Testis (tissue), 2 donors: Measurements from ENCODE around the gene TBC1D3C.
"Not testable (repeated sequence)": the region's sequence is repeated elsewhere in the genome, so short reads cannot be mapped to it uniquely, and the experiment has no call there.

ENCODE experiments used
- POLR2A ChIP-seq: fragments of 450-650 bp; IDR thresholded peaks from one replicate; pipeline ENCODE4 v1.6.1; 2017; ENCODE audit warnings: antibody characterized with exemption, mild to moderate bottlenecking, moderate library complexity
- TF ChIP-seq, protein P1 (sequence below), 3 experiments: fragments of 450-650 bp in 2 of 3; fragments of 200-600 bp in 1 of 3; sonication (generic) in 1 of 3; IDR thresholded peaks; one replicate each; pipeline ENCODE4 v1.5.1; 2016 to 2019; ENCODE audit warnings: antibody characterized with exemption in 3 of 3, mild to moderate bottlenecking in 2 of 3, moderate library complexity in 1 of 3

- TF ChIP-seq, protein P1, sequence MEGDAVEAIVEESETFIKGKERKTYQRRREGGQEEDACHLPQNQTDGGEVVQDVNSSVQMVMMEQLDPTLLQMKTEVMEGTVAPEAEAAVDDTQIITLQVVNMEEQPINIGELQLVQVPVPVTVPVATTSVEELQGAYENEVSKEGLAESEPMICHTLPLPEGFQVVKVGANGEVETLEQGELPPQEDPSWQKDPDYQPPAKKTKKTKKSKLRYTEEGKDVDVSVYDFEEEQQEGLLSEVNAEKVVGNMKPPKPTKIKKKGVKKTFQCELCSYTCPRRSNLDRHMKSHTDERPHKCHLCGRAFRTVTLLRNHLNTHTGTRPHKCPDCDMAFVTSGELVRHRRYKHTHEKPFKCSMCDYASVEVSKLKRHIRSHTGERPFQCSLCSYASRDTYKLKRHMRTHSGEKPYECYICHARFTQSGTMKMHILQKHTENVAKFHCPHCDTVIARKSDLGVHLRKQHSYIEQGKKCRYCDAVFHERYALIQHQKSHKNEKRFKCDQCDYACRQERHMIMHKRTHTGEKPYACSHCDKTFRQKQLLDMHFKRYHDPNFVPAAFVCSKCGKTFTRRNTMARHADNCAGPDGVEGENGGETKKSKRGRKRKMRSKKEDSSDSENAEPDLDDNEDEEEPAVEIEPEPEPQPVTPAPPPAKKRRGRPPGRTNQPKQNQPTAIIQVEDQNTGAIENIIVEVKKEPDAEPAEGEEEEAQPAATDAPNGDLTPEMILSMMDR (IDR thresholded peaks at IDR 0.05), result not testable (repeated sequence)
- not testable (repeated sequence) for TF ChIP-seq POLR2A
Observed at GRCh38 chr17:38068534-38068933, at the start of gene TBC1D3C.
